DMS153 treated with DMSO at 0.1 percent for 48 hours (cell line): ENCODE data around the gene CALN1.
"Not testable (repeated sequence)": the region's sequence is repeated elsewhere in the genome, so short reads cannot be mapped to it uniquely, and the experiment has no call there.

Experiments used
- DNase-seq: peaks from one replicate; lab custom pipeline; 2025; ENCODE audit not compliant: unreplicated experiment; lab: John Stamatoyannopoulos, UW

CALN1 gene

DNA sequence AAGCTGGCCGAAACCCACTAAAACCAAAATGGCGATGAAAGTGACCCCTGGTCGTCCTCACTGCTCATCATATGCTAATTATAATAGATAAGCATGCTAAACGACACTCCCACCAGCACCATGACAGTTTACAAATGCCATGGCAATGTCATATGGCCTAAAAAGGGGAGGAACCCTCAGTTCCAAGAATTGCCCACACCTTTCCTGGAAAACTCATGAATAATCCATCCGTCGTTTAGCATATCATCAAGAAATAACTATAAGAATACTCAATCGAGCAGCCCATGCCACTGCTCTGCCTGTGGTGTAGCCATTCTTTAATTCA is 422.0 kb downstream of the CALN1 start:
- no peak for DNase-seq

DNA sequence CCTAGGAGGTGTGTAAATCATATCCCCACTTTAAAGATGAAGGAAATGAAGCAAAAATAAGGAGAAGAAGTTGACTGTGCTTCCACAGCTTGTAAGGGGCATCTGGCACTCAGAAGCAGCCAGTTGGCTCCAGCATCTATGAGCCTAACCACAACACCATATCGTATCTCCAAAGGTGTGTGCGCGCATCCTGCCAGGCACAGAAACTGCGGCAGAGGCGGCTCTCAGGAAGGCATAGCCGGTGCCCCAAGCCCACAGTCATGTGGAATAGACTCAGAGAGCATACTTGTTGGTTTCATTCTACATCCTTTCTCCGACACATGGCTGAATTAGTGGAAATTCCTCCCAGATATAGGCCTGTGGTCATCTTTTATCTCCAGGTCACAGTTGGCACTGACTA is 423.9 kb downstream of the CALN1 start:
- no peak for DNase-seq

DNA sequence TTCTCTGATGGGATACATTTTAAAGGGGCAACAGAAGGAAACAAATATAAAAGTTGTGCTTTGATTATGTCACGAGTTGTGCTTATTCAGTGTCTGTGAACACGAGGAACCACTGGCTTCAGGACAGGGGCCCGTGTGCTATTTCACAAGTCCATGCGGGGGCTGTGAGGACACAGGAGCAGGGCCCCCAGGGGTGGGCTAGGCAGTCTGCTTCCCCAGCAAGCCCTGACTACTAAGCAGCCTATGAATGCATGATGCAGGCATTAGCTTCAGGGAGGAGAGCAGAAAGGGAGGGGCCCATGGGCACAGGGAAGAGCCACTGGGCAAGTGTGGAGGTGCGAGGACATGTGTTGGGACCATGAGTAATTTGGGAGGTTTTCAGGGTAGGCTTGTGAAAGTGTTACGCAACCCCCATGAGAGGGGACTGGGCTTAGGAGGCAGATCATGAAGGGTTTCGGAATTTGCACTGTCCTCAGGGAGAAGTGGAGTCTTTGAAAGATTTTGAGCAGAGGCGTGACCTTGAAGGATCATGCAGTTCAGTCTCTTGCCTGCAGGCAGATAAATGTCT is 424.9 kb downstream of the CALN1 start:
- DNase-seq = no peak

DNA sequence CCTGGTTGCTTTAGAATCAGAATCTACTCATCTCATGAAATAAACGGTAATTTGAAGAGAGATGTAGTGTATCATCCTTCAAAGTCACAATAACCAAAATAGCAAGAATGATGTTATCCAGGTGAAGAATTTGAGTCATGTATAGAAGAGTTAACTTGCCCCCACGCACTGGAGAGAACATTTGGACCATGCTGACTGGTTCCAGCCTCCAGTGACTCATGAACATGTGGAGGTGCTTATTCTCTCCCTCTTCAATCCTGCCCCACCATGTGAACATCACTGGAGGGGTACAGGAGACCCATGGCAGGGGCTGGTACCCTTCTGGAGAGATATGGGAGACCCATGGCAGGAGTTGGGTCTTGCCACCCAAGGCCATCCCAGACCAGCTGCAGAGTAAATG is 427.8 kb downstream of the CALN1 start:
- DNase-seq = no peak

DNA sequence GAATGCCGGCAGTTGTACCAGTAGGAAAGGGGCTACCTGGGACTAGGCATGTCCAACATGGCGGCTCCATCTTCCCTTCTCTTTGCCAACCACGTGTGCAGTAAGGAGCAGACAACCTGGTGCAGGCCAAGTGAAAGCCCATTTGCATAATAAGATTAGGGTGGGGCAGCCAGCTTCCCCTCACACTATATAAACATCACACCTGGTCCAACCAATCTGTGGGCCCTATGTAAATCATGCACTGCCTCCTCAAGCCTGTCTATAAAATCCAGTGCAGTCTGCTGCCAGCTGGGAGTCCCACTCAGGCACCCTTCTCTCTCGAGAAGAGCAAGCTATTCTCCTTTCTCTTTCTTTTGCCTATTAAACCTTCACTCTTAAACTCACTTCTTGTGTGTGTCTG is 429.3 kb downstream of the CALN1 start:
- DNase-seq = no peak

DNA sequence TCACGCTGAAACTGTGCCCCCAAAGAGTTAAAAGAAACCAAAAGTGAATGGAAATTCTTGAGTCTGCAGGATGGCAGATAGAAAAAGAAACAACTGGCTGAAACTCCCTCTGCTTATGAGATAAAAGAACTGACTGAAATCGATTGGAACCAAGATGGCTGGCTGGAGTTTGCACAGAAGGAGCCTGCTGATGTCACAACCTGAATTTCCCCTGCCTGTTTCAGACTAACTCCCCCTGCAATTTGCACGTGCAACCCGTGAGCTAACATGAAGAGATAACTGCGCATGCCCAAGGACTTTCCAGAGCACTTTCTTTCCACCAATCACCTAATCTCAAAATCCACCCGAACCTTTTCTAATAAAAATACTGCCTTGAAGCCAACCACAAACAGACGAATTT is 435.5 kb downstream of the CALN1 start:
- DNase-seq = no peak

DNA sequence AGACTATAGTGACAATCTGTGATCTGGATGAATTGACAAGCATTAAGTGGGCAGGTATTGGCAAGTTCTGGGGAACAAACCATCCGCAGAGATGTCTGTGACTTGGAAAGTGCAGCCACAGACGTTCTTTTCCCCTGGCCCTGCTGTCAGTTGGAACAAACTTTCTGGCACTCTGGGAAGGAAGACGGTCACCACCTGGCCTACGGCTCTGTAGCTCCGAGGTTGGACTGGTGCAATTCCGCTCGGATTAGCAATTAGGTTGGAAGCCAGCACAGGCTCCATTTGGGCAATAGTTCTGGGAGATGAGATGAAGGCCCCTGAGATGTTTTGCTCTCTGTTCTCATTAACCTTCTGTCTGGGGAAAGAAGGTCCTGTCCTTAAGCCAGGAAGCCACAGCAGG is 437.5 kb downstream of the CALN1 start:
- DNase-seq = no peak

DNA sequence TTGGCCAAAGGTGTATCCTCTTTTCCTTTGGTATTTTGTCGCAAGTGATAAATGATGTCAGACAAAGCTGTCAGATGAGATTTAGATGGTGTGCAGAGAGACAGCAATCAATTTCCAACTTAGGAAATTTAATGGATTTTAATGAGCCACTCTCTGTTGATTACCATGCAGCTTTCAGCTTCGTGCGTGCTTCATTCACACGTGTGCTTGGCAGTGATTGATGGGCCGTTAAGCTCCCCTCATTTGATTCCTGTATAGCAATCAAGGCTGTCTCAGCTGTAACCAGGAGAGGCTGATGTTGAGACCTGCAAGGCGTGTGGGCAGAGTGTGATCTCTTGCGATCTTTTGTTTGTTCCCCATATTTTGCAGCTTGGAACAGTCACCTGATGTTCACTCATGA is 439.6 kb downstream of the CALN1 start:
- DNase-seq = no peak

DNA sequence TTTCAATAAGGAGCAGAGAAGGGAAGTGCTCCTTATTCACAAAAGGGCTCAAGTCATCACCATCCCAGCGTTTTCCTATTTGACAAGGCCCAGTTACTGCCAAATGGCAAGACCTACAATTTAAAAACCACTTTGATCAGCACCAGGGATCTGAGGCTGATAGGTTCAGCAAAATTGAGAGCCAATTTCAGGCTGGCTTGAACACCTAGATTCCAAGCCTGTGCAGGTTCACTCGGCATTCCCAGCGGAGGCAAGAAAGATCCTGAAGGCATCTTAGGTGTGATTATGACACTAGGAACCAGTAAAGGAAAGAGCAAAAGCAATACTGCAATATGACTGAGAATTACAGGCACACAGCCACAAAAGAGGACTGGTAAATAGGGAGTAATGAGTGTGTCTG is 441.4 kb downstream of the CALN1 start:
- DNase-seq = no peak

DNA sequence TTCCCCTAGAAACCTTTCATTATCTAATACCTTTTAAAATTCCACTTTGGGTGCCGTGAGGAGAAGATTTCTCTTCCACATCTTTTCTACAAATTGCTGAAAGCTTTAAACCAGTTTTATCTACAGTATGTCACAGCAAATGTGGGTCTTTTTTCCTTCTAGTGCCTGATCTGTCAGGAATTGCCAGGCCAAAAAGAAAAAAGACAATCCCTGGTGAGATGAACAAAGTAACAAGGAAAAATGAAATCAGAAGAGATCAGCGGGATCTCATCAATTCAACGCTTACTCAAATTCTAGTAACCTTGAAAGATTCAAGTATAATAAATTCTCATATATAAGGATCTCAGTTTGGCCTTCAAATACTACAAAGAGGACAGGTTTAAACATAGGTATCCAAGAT is 449.5 kb downstream of the CALN1 start:
- DNase-seq = no peak

DNA sequence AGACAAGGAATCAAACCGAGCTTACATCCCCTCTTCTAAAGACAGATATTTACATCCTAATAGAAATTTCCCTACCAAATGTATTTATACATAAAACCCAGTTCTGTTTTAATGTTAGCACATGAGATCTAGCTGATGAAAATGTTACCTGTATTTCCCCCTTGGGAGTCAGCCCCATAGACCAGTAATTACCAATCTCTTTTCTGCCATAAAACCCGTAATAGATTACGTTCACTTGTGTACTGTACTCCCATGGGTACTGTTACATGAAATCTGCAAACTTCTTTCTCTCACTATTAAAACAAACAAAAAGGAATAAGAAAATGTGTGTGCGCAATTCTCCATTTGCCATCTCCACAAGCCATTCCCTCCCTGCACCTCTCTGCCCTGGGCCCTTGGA is 450.9 kb downstream of the CALN1 start:
- DNase-seq = no peak

DNA sequence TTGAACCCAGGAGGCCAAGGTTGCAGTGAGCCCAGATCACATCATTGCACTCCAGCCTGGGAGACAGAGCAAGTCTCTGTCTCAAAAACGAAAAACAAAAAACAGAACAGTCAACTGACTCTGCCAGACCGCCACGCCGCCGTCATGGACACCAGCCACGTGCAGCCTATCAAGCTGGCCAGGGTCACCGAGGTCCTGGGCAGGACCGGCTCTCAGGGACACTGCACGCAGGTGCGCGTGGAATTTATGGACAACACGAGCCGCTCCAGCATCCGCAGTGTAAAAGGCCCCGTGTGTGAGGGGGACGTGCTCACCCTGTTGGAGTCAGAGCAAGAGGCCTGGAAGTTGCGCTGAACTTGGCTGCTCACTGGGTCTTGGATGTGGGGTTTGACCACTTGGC is 470.0 kb downstream of the CALN1 start:
- no peak for DNase-seq

DNA sequence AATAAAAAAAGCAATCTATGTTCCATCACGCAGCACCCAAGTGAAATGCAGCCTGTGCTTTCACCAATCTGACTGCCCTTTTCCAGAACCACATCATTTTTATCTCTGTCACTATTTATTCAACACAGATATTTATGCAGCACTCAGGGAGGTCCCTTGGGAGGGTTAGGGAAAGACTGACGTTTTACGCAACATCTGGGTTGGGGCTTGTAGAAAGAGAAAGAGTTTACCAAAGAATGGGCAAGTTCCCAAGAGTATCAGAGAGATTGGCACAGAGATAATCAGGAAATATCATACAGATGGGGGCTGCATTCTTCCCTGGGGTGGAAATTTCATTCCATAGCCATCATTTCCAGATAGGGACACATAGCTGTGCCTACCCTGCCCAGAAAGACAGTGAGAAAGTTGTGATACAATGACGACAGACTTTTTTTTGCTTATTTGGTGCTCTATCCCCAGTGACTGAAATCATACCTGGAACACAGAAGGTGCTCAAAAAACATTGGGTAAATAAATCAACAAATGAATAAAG is 474.2 kb downstream of the CALN1 start:
- DNase-seq = no peak

DNA sequence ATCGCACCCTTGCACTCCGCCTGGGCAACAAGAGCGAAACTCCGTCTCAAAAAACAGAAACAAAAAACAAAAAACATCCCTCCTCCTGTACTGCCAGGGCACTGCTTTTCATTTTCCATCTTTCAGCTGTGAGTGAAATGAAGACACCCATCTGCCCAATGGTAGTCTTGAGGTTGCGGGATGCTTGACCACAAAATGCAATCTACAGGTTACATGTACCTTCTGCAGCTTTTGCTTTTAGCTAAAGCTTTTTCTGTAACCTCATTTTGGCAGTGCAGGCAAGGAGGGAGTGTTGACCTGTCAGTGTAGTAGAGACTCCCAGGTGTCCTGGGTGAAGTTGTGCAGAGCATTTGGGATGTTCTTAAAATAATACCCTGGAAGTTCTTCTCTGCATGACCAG is 476.5 kb downstream of the CALN1 start:
- DNase-seq = no peak

DNA sequence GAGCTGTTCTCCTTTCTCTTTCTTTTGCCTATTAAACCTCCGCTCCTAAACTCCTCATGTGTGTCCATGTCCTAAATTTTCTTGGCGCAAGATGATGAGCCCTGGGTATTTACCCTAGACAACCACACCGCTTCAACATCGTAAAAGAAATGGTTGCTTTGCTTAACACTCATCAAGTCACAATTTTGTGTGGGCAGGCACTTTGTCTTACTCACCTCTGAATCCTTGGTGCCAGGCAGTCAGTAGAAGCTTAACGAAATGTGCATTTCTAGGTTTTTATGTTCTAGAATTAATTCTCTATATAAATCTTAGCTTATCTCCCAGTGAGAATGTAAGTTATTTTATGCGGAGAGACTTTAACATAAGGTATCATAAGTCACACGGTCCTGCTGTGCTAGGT is 478.7 kb downstream of the CALN1 start:
- DNase-seq = no peak

DNA sequence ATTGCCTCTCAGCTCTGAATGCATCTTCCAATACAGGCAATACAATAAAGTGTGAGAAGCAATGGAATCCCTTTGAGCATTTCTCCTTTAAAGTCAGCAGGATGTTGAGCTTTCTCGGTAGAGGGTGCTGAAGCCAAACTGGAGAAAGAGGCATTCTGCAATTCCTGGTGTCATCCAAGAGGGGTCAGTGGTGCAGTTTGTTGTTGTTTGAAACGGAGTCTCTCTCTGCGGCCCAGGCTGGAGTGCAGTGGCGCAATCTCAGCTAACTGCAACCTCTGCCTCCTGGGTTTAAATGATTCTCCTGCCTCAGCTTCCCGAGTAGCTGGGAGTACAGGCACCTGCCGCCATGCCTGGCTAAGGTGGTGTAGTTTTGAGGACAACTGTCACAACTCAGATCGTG is 486.5 kb downstream of the CALN1 start:
- DNase-seq = no peak

DNA sequence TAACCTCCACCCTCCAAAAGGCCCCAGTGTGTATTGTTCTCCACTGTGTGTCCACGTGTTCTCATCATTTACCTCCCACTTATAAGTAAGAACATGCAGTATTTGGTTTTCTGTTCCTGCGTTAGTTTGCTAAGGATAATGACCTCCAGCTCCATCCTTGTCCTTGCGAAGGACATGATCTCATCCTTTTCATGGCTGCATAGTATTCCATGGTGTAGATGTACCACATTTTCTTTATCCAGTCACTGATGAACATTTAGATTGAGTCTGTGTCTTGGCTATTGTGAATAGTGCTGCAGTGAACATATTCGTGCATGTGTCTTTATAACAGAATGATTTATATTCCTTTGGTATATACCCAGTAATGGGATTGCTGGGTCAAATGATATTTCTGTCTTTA is 497.9 kb downstream of the CALN1 start:
- not testable (repeated sequence) for DNase-seq

DNA sequence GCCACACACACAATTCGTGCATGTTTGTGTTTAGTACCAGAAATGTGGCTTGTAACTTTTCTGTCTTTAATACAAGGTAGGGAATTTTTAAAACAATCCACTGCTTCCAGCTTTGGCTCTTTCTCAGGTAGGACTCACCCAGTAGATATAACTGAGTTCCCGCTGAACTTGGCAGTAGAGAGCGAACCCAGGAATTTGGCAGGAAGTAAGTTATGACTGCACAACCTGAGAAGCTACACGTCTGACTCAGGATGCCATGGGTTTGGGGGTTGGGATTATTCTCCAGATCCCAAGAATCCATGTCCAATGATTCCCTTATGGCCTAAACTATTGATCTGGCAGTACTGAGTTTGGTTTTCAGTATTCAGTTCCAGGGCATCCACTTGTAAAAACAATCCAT is 499.7 kb downstream of the CALN1 start:
- no peak for DNase-seq

DNA sequence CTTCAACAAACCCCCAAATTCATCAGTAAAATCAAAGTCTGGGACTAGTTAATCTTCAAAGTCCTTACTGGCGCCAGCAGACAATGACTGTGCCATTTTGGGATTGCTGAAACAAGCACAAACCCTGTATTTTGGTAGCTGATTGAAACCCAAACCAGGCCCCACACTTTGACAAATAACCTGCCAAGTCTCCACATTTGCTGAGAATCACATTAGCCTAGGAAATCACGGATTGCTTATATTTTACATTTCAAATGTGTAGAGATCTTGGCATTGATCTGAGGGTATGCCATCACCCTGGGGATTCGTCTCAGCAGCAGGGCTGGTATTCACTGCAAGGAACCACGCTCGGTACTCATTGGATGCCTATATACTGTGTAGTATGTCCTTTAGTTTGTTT is 501.1 kb downstream of the CALN1 start:
- DNase-seq = no peak

DNA sequence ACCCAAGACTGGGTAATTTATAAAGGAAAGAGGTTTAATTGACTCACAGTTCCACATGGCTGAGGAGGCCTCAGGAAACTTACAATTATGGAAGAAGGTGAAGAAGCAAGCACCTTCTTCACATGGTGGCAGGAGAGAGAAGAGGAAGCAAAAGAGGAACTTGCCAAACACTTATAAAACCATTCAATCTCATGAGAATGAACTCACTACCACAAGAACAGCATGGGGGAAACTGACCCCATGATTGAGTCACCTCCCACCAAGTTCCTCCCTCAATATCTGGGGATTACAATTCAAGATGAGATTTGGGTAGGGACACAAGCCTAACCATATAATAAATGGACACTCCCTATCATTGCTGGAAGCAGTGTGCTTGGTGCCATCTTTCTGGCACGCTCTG is 506.3 kb downstream of the CALN1 start:
- DNase-seq = no peak

DNA sequence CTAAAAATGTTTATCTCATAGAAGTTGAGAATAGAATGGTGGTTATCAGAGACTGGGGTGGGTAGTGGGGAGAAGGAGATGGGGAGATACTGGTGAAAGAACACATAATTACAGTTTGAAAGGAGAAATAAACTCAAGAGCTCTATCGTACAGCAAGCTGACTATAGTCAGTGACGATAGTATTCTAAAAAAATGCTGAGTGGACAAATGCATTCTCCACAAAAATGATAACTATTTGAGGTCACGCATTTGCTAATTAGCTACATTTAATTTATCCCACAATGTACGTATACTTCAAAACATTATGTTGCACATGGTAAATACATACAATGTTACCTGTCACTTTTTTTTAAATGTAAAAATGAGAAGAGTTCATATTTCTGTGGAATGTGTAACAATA is 507.7 kb downstream of the CALN1 start:
- no peak for DNase-seq

DNA sequence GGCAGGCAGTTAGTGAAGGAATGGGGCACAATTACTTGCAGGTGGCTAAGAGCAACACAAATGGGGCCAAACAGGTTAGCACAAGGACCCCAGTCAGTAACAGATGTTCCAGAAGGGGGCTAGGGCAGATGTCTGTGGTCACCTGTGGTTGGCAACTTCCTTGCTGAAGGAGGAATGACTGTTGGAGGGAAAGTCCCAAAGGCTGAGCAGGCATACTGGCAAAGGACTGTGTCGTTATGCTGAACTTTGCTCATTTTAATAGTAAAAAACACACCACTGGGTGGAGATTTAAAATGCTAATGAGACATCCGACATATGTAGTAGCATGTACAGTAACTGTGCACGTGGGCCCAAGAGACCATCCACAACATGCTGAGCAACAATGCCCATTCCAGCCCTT is 511.6 kb downstream of the CALN1 start:
- DNase-seq = no peak

DNA sequence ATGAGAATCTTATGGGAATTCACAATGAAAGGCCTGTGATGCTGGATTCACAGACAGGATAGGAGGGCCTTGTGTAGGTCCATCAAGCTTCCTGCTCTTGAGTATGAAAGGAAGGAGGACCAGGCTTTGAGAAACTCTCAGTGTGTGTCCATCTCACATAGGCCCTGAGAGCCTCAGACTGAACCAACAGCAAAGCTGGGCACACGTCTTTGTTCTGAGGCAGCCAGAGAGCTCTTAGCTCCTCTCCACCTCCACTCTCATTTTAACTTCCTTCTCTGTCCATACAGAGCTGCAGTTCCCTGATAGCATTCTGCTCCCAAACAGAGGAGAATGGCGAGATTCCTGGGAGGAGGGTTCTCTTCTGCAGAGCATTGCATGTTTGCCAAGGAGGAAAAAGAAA is 515.6 kb downstream of the CALN1 start:
- no peak for DNase-seq

DNA sequence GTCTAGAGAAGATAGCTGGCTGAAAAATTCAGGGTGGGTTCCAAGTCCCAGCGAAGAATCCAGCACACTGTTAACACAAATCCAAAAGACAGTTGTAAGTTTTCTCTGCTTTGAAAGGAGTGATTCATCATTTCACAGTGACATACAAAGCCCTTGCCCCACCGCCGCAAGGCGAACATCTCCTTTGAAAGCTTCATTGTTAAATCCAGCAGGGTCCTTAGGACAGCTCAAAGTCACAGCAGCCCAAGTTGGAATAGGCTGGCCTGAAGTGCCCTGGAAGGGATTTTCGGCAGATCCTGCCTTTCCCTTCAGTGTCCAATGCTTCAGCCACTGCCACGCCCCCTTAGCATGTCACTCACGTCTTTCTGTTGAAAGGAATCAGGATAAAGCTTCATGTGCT is 526.1 kb downstream of the CALN1 start:
- no peak for DNase-seq
